ENCODE measurements around the gene KSR2. TPM values are rescaled to one million over a fixed set of nuclear protein-coding genes. Genes with fewer than 3 reads are reported as not detected.

The KSR2 gene
- total and polyA plus RNA-seq, 2 of the 13 experiments (the other 11 are each of a cell fraction or from before 2014, with no cell fraction given), result 0.02 TPM; not detected in 1

DNA sequence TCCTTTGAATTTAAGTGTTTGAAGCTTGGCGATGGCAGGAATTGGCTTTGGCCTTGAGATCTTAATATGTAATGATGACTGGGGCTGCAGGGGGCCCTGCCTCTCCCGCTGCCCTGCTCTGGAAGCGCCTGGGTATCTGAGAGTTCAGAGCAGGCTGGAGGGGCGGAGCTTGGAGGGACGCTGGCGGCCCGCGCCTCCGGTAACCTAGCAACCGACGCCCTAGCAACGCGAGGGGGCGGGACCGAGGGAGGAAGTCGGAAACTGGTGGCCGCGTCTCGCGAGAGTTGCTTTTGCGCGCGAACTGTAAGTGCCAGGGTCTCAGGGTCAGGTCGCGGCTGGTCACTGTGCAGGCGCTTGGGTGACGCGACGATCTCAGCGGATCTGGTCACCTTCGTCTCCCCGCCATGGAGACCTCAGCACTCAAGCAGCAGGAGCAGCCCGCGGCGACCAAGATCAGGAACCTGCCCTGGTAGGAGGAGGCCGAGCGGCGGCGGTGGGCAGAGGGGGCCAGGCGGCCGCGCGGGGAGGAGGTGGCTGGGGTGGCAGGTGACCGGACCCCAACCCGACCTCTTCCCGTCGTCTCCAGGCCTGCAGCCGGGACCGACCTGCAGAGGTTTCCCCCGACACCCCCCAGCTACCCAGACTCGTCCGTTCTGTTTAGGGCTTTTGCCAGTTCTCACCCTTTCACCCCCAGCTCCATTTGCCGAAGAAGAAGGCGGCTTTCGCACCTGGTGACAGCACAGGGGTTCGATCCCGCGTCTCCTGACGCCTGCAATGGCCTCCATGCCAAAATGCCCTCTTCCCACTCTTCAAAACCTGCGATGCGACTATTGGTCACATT lies 47.9 kb upstream of the KSR2 start, which contains the start of gene RFC5 (continued):
- TF ChIP-seq, protein P1, sequence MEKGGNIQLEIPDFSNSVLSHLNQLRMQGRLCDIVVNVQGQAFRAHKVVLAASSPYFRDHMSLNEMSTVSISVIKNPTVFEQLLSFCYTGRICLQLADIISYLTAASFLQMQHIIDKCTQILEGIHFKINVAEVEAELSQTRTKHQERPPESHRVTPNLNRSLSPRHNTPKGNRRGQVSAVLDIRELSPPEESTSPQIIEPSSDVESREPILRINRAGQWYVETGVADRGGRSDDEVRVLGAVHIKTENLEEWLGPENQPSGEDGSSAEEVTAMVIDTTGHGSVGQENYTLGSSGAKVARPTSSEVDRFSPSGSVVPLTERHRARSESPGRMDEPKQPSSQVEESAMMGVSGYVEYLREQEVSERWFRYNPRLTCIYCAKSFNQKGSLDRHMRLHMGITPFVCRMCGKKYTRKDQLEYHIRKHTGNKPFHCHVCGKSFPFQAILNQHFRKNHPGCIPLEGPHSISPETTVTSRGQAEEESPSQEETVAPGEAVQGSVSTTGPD (CRISPR knock-in tag; IDR thresholded peaks at IDR 0.05), result no peak
- TF ChIP-seq, protein P2, sequence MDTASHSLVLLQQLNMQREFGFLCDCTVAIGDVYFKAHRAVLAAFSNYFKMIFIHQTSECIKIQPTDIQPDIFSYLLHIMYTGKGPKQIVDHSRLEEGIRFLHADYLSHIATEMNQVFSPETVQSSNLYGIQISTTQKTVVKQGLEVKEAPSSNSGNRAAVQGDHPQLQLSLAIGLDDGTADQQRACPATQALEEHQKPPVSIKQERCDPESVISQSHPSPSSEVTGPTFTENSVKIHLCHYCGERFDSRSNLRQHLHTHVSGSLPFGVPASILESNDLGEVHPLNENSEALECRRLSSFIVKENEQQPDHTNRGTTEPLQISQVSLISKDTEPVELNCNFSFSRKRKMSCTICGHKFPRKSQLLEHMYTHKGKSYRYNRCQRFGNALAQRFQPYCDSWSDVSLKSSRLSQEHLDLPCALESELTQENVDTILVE (CRISPR knock-in tag; IDR thresholded peaks at IDR 0.05), result no peak
- TF ChIP-seq GABPA (IDR thresholded peaks at IDR 0.05; ENCODE audit: low read depth, low read length) (peak; percentile 72), GABPA (CRISPR knock-in tag; IDR thresholded peaks at IDR 0.05; ENCODE audit: low read depth) (peak; percentile 92), ZNF792 (CRISPR knock-in tag; IDR thresholded peaks at IDR 0.05) (peak; percentile 74), ATF7-NPFF (CRISPR knock-in tag; IDR thresholded peaks at IDR 0.05; ENCODE audit: low read depth) (peak; percentile 80), ZNF619 (CRISPR knock-in tag; IDR thresholded peaks at IDR 0.05) (0 out of 2 replicates have a peak, but pooled peaks have one; percentile 41), SAP130 (CRISPR knock-in tag; IDR thresholded peaks at IDR 0.05; ENCODE audit: low read depth) (peak; percentile 98), ZEB1 (IDR thresholded peaks at IDR 0.05; ENCODE audit: insufficient replicate concordance, low read depth) (no peak), ZNF605 (CRISPR knock-in tag; IDR thresholded peaks at IDR 0.05) (peak; percentile 92), PHF5A (CRISPR knock-in tag; IDR thresholded peaks at IDR 0.05; ENCODE audit: low read depth, unreplicated experiment) (no peak)
- TF ChIP-seq, protein P3, sequence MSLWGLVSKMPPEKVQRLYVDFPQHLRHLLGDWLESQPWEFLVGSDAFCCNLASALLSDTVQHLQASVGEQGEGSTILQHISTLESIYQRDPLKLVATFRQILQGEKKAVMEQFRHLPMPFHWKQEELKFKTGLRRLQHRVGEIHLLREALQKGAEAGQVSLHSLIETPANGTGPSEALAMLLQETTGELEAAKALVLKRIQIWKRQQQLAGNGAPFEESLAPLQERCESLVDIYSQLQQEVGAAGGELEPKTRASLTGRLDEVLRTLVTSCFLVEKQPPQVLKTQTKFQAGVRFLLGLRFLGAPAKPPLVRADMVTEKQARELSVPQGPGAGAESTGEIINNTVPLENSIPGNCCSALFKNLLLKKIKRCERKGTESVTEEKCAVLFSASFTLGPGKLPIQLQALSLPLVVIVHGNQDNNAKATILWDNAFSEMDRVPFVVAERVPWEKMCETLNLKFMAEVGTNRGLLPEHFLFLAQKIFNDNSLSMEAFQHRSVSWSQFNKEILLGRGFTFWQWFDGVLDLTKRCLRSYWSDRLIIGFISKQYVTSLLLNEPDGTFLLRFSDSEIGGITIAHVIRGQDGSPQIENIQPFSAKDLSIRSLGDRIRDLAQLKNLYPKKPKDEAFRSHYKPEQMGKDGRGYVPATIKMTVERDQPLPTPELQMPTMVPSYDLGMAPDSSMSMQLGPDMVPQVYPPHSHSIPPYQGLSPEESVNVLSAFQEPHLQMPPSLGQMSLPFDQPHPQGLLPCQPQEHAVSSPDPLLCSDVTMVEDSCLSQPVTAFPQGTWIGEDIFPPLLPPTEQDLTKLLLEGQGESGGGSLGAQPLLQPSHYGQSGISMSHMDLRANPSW (CRISPR knock-in tag; IDR thresholded peaks at IDR 0.05; ENCODE audit: borderline replicate concordance), result no peak
- TF ChIP-seq, protein P4, sequence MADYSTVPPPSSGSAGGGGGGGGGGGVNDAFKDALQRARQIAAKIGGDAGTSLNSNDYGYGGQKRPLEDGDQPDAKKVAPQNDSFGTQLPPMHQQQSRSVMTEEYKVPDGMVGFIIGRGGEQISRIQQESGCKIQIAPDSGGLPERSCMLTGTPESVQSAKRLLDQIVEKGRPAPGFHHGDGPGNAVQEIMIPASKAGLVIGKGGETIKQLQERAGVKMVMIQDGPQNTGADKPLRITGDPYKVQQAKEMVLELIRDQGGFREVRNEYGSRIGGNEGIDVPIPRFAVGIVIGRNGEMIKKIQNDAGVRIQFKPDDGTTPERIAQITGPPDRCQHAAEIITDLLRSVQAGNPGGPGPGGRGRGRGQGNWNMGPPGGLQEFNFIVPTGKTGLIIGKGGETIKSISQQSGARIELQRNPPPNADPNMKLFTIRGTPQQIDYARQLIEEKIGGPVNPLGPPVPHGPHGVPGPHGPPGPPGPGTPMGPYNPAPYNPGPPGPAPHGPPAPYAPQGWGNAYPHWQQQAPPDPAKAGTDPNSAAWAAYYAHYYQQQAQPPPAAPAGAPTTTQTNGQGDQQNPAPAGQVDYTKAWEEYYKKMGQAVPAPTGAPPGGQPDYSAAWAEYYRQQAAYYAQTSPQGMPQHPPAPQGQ (CRISPR knock-in tag; IDR thresholded peaks at IDR 0.05; ENCODE audit: borderline replicate concordance), result no peak
- TF ChIP-seq, protein P5, sequence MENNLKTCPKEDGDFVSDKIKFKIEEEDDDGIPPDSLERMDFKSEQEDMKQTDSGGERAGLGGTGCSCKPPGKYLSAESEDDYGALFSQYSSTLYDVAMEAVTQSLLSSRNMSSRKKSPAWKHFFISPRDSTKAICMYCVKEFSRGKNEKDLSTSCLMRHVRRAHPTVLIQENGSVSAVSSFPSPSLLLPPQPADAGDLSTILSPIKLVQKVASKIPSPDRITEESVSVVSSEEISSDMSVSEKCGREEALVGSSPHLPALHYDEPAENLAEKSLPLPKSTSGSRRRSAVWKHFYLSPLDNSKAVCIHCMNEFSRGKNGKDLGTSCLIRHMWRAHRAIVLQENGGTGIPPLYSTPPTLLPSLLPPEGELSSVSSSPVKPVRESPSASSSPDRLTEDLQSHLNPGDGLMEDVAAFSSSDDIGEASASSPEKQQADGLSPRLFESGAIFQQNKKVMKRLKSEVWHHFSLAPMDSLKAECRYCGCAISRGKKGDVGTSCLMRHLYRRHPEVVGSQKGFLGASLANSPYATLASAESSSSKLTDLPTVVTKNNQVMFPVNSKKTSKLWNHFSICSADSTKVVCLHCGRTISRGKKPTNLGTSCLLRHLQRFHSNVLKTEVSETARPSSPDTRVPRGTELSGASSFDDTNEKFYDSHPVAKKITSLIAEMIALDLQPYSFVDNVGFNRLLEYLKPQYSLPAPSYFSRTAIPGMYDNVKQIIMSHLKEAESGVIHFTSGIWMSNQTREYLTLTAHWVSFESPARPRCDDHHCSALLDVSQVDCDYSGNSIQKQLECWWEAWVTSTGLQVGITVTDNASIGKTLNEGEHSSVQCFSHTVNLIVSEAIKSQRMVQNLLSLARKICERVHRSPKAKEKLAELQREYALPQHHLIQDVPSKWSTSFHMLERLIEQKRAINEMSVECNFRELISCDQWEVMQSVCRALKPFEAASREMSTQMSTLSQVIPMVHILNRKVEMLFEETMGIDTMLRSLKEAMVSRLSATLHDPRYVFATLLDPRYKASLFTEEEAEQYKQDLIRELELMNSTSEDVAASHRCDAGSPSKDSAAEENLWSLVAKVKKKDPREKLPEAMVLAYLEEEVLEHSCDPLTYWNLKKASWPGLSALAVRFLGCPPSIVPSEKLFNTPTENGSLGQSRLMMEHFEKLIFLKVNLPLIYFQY (CRISPR knock-in tag; IDR thresholded peaks at IDR 0.05; ENCODE audit: borderline replicate concordance), result 0 out of 2 replicates have a peak, but pooled peaks have one; percentile 22
- TF ChIP-seq, protein P6, sequence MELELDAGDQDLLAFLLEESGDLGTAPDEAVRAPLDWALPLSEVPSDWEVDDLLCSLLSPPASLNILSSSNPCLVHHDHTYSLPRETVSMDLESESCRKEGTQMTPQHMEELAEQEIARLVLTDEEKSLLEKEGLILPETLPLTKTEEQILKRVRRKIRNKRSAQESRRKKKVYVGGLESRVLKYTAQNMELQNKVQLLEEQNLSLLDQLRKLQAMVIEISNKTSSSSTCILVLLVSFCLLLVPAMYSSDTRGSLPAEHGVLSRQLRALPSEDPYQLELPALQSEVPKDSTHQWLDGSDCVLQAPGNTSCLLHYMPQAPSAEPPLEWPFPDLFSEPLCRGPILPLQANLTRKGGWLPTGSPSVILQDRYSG (CRISPR knock-in tag; IDR thresholded peaks at IDR 0.05), result 0 out of 2 replicates have a peak, but pooled peaks have one; percentile 39

All from HepG2 (cell line).